PFSK-1 (cell line): ENCODE measurements around the gene TMC1.

Experiments
- POLR2AphosphoS5 ChIP-seq: IDR thresholded peaks from 2 replicates; pipeline ENCODE4 v1.6.1; 2012; ENCODE audit warnings: low read depth, mild to moderate bottlenecking, control low read depth, low read length, moderate library complexity
- REST ChIP-seq, 2 experiments: IDR thresholded peaks; 2 replicates each; pipeline versions ENCODE4 v1.6.1 to v1.8.0; 2011 to 2012; ENCODE audit warnings: low read depth in 2 of 2, low read length in 2 of 2, control low read depth in 1 of 2, inconsistent platforms in 1 of 2, mild to moderate bottlenecking in 1 of 2, moderate library complexity in 1 of 2; ENCODE audit not compliant: insufficient read depth in 1 of 2
- SIN3A ChIP-seq: IDR thresholded peaks from 2 replicates; pipeline ENCODE4 v1.6.1; 2012; ENCODE audit warnings: mild to moderate bottlenecking, low read length, moderate library complexity, borderline replicate concordance; ENCODE audit not compliant: insufficient read depth
- TAF1 ChIP-seq: IDR thresholded peaks from 2 replicates; pipeline ENCODE4 v1.6.1; 2012; ENCODE audit warnings: low read length, control low read depth, borderline replicate concordance; ENCODE audit not compliant: insufficient read depth

DNA sequence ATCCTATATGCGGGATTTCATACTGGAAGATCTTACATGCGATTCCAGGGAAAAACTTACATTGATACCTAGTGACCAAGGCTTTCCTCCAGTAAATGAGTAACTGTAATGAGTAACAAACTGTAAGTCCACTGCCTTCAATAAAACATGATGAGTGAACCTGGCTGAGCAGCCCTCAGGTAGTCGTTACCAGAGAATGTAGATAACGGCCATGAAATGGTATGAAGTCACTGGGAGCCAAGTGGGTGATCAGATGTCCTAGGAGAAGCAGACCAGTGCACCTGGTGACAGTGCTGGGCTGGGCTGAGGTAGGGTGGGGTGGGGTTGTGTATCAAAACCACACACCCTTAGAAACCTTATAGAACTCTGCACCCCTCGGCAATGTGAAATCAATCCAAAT lies 227.9 kb downstream of the TMC1 start:
- TF ChIP-seq POLR2AphosphoS5, result no peak
- TF ChIP-seq TAF1, result no peak
- no peak for TF ChIP-seq SIN3A
- no peak for TF ChIP-seq REST (IDR thresholded peaks at IDR 0.05; ENCODE audit: insufficient read depth in 1 of 2, low read depth in 2 of 2, low read length in 2 of 2)
